Measurements from ENCODE around the gene PRICKLE2.
A peak's percentile ranks its signal among the peaks of the same experiment; 100 is the strongest.

The PRICKLE2 gene

GRCh38 chr3:64057231-64057630 is 168.0 kb downstream of the PRICKLE2 start:
- H3K4me3 ChIP-seq (ENCODE audit: low read depth, low read length) = no peak overlapping the region
- H3K36me3 ChIP-seq (ENCODE audit: control insufficient read depth in 2 of 2, insufficient read depth in 1 of 2, low read length in 2 of 2) = no peaks in the 10 kb centered on the region
- H3K9me3 ChIP-seq (ENCODE audit: control insufficient read depth, insufficient read depth, low read depth, low read length) = no peaks in the 10 kb centered on the region
- H3K4me1 ChIP-seq (ENCODE audit: control insufficient read depth, insufficient read depth, low read length) = no peaks in the 10 kb centered on the region
- no peak overlapping the region for H3K27ac ChIP-seq (ENCODE audit: extremely low read depth, low read depth, low read length)
- POLR2A ChIA-PET = no interaction called here
- CTCF ChIA-PET = no interaction called here
- TF ChIP-seq YY2 (tag by site-specific recombination; IDR thresholded peaks at IDR 0.05) (no peak), ZSCAN16 (tag by site-specific recombination; IDR thresholded peaks at IDR 0.05) (no peak), INSM2 (tag by site-specific recombination; IDR thresholded peaks at IDR 0.05) (no peak), ZNF2 (tag by site-specific recombination; IDR thresholded peaks at IDR 0.05) (no peak), ZNF214 (tag by site-specific recombination; IDR thresholded peaks at IDR 0.05; ENCODE audit: borderline replicate concordance) (peak; percentile 93)

- H3K4me3 ChIP-seq (ENCODE audit: low read depth, low read length) = no peak overlapping the region
- TF ChIP-seq ZSCAN4 (tag by site-specific recombination; IDR thresholded peaks at IDR 0.05) = no peak
- TF ChIP-seq ZNF692 (tag by site-specific recombination; IDR thresholded peaks at IDR 0.05) = no peak
- no peak for TF ChIP-seq SALL2 (tag by site-specific recombination; IDR thresholded peaks at IDR 0.05; ENCODE audit: borderline replicate concordance)
- TF ChIP-seq ZNF701 (tag by site-specific recombination; IDR thresholded peaks at IDR 0.05) = no peak
- no peak overlapping the region for H3K27ac ChIP-seq (ENCODE audit: extremely low read depth, low read depth, low read length)
- no peaks in the 10 kb centered on the region for H3K36me3 ChIP-seq (ENCODE audit: control insufficient read depth in 2 of 2, insufficient read depth in 1 of 2, low read length in 2 of 2)
- H3K9me3 ChIP-seq (ENCODE audit: control insufficient read depth, insufficient read depth, low read depth, low read length) = no peaks in the 10 kb centered on the region
- ChIA-PET POLR2A (no interaction called here), CTCF (no interaction called here)
- no peaks in the 10 kb centered on the region for H3K4me1 ChIP-seq (ENCODE audit: control insufficient read depth, insufficient read depth, low read length)
These were observed 168.6 kb downstream of the PRICKLE2 start for GRCh38 chr3:64056606-64057180.

- no peaks in the 10 kb centered on the region for H3K36me3 ChIP-seq (ENCODE audit: control insufficient read depth in 2 of 2, insufficient read depth in 1 of 2, low read length in 2 of 2)
- CTCF ChIA-PET = no interaction called here
- H3K9me3 ChIP-seq (ENCODE audit: control insufficient read depth, insufficient read depth, low read depth, low read length) = no peaks in the 10 kb centered on the region
- no peaks in the 10 kb centered on the region for H3K4me1 ChIP-seq (ENCODE audit: control insufficient read depth, insufficient read depth, low read length)
- H3K27ac ChIP-seq (ENCODE audit: extremely low read depth, low read depth, low read length) = no peak overlapping the region
- no peak for TF ChIP-seq REPIN1 (tag by site-specific recombination; IDR thresholded peaks at IDR 0.05; ENCODE audit: low read depth)
- no peak for TF ChIP-seq PRDM6 (tag by site-specific recombination; IDR thresholded peaks at IDR 0.05)
- TF ChIP-seq ZBTB6 (tag by site-specific recombination; IDR thresholded peaks at IDR 0.05) = no peak
- TF ChIP-seq OVOL3 (tag by site-specific recombination; IDR thresholded peaks at IDR 0.05) = no peak
- no peak for TF ChIP-seq ZNF514 (tag by site-specific recombination; IDR thresholded peaks at IDR 0.05)
- H3K4me3 ChIP-seq (ENCODE audit: low read depth, low read length) = no peak overlapping the region
- POLR2A ChIA-PET = no interaction called here
These were observed 170.2 kb downstream of the PRICKLE2 start for GRCh38 chr3:64055076-64055475.

Data from HEK293 (cell line).